ENCODE data around the gene ZNF582. TPM values are rescaled to one million over a fixed set of nuclear protein-coding genes. Genes with fewer than 3 reads are reported as not detected.

Gene ZNF582
- total and polyA plus RNA-seq, 3 donors from 2014 or later: 7.2 to 12.0 (median 11.3) TPM

- Histone ChIP-seq H3K4me3 (no peak overlapping the region), H3K27me3 (no peaks in the 10 kb centered on the region), H3K36me3 (ENCODE audit: low read depth, missing control alignments) (no peaks in the 10 kb centered on the region), H3K27ac (no peak overlapping the region), H3K4me1 (peaks cover 9% of the 10 kb centered on the region), H3K9me3 (no peaks in the 10 kb centered on the region)
- no peak for TF ChIP-seq CTCF (IDR thresholded peaks at IDR 0.05)
- TF ChIP-seq POLR2A (IDR thresholded peaks at IDR 0.05): no peak
- intact Hi-C loops (cut with DNase I; ENCODE audit: low total_unique reads): no loop called here
- DNase-seq: no peak
- 92 to 94% methylated on average over 1 of the region's 1 CpG for WGBS, 2 donors
Observed at GRCh38 chr19:56372281-56372680, 21.1 kb downstream of the ZNF582 start.

GRCh38 chr19:56369886-56370676 is 23.3 kb downstream of the ZNF582 start:
- no peaks in the 10 kb centered on the region for H3K36me3 ChIP-seq (ENCODE audit: low read depth, missing control alignments)

GRCh38 chr19:56367829-56368711 is 25.3 kb downstream of the ZNF582 start:
- peak overlapping the region; percentile 65 to 72 for H3K4me3 ChIP-seq
- H3K27me3 ChIP-seq: no peaks in the 10 kb centered on the region
- TF ChIP-seq CTCF (IDR thresholded peaks at IDR 0.05) (no peak), POLR2A (IDR thresholded peaks at IDR 0.05) (no peak)
- H3K27ac ChIP-seq: peak overlapping the region; percentile 64 to 88
- intact Hi-C loops (cut with DNase I; ENCODE audit: low total_unique reads): no loop called here
- no peaks in the 10 kb centered on the region for H3K9me3 ChIP-seq
- DNase-seq: peak; percentile 97
- WGBS, 2 donors: 4 to 10% methylated on average over 19 to 65 of the region's 65 CpGs
- peaks cover 9% of the 10 kb centered on the region for H3K4me1 ChIP-seq
- H3K36me3 ChIP-seq (ENCODE audit: low read depth, missing control alignments): no peaks in the 10 kb centered on the region

More at GRCh38 chr19:56369886-56370676, 23.3 kb downstream of the ZNF582 start:
- 96 to 97% methylated on average over 3 of the region's 3 CpGs for WGBS, 2 donors
- Histone ChIP-seq H3K27me3 (no peaks in the 10 kb centered on the region), H3K4me3 (no peak overlapping the region), H3K9me3 (no peaks in the 10 kb centered on the region), H3K4me1 (peaks cover 9% of the 10 kb centered on the region), H3K27ac (no peak overlapping the region)
- intact Hi-C loops (cut with DNase I; ENCODE audit: low total_unique reads): no loop called here
- no peak for TF ChIP-seq POLR2A (IDR thresholded peaks at IDR 0.05)
- no peak for TF ChIP-seq CTCF (IDR thresholded peaks at IDR 0.05)
- DNase-seq: no peak

- intact Hi-C loops (cut with DNase I; ENCODE audit: low total_unique reads): no loop called here
- no peaks in the 10 kb centered on the region for H3K9me3 ChIP-seq
- no peak overlapping the region for H3K27ac ChIP-seq
- no peaks in the 10 kb centered on the region for H3K4me1 ChIP-seq
- no peak for DNase-seq
- no peaks in the 10 kb centered on the region for H3K36me3 ChIP-seq (ENCODE audit: low read depth, missing control alignments)
- TF ChIP-seq POLR2A (IDR thresholded peaks at IDR 0.05) (no peak), CTCF (IDR thresholded peaks at IDR 0.05) (no peak)
- 95 to 98% methylated on average over 2 of the region's 2 CpGs for WGBS, 2 donors
- H3K27me3 ChIP-seq: no peaks in the 10 kb centered on the region
- no peak overlapping the region for H3K4me3 ChIP-seq
Observed at GRCh38 chr19:56360841-56361240, 32.5 kb downstream of the ZNF582 start.

Data from testis (tissue), 3 donors.